Right hindlimb (tissue), 1 donor: ENCODE results near the gene TMEM120B.
"Not testable (repeated sequence)": the region's sequence is repeated elsewhere in the genome, so short reads cannot be mapped to it uniquely, and the experiment has no call there.

Experiments used
- DNase-seq: peaks from one replicate; pipeline ENCODE4 v3.0.0-alpha.2; 2018

The TMEM120B gene

GRCh38 chr12:121709478-121709961 is 3.0 kb upstream of the TMEM120B start:
- no peak for DNase-seq

GRCh38 chr12:121711361-121712189 is 977 bp upstream of the TMEM120B start:
- DNase-seq, result no peak

GRCh38 chr12:121712190-121712460 is 427 bp upstream of the TMEM120B start:
- peak; percentile 82 for DNase-seq

GRCh38 chr12:121713257-121713777 is 765 bp downstream of the TMEM120B start:
- DNase-seq, result peak; percentile 70

- no peak for DNase-seq
Observed at GRCh38 chr12:121713793-121714192, 1.2 kb downstream of the TMEM120B start.

- not testable (repeated sequence) for DNase-seq
Observed at GRCh38 chr12:121715055-121715454, 2.5 kb downstream of the TMEM120B start.

GRCh38 chr12:121715862-121716435 is 3.4 kb downstream of the TMEM120B start:
- DNase-seq, result no peak

- DNase-seq, result peak; percentile 26
Observed at GRCh38 chr12:121717041-121717699, 4.6 kb downstream of the TMEM120B start.

GRCh38 chr12:121718653-121719239 is 6.2 kb downstream of the TMEM120B start:
- no peak for DNase-seq

- DNase-seq, result no peak
Observed at GRCh38 chr12:121719926-121720414, 7.4 kb downstream of the TMEM120B start.

GRCh38 chr12:121720762-121721161 is 8.2 kb downstream of the TMEM120B start:
- DNase-seq, result no peak

GRCh38 chr12:121722511-121722910 is 10.0 kb downstream of the TMEM120B start:
- DNase-seq, result no peak

- DNase-seq, result no peak
Observed at GRCh38 chr12:121723200-121723599, 10.6 kb downstream of the TMEM120B start.

GRCh38 chr12:121724925-121725324 is 12.4 kb downstream of the TMEM120B start:
- no peak for DNase-seq

GRCh38 chr12:121725423-121725822 is 12.9 kb downstream of the TMEM120B start:
- DNase-seq, result no peak

- no peak for DNase-seq
Observed at GRCh38 chr12:121729021-121729420, 16.5 kb downstream of the TMEM120B start.

- no peak for DNase-seq
Observed at GRCh38 chr12:121731473-121731872, 18.9 kb downstream of the TMEM120B start.

- DNase-seq, result no peak
Observed at GRCh38 chr12:121733849-121734248, 21.3 kb downstream of the TMEM120B start.

GRCh38 chr12:121738340-121738858 is 25.8 kb downstream of the TMEM120B start:
- DNase-seq, result no peak

- no peak for DNase-seq
Observed at GRCh38 chr12:121740847-121741246, 28.3 kb downstream of the TMEM120B start.

- DNase-seq, result no peak
Observed at GRCh38 chr12:121741743-121742142, 29.2 kb downstream of the TMEM120B start.

- DNase-seq, result not testable (repeated sequence)
Observed at GRCh38 chr12:121745545-121745944, 33.0 kb downstream of the TMEM120B start.

GRCh38 chr12:121748218-121748570 is 35.6 kb downstream of the TMEM120B start:
- DNase-seq, result no peak
